Measurements from ENCODE around the gene PCSK4.

- TF ChIP-seq CTCF (conservative IDR thresholded peaks at IDR 0.05 in 1 of 2, IDR thresholded peaks at IDR 0.05 in 1 of 2; ENCODE audit: extremely low read depth in 1 of 2, insufficient read depth in 1 of 2, low read depth in 1 of 2, low read length in 2 of 2) = no peak
- TF ChIP-seq EZH2 (IDR thresholded peaks at IDR 0.05; ENCODE audit: borderline replicate concordance, low read length) = no peak
Measured at GRCh38 chr19:1450735-1451731, 39.1 kb downstream of the PCSK4 start.

All from mammary epithelial cell (primary cell).